ENCODE results near the gene EEPD1.
"Not testable (repeated sequence)": the region's sequence is repeated elsewhere in the genome, so short reads cannot be mapped to it uniquely, and the experiment has no call there.

The EEPD1 gene

DNA sequence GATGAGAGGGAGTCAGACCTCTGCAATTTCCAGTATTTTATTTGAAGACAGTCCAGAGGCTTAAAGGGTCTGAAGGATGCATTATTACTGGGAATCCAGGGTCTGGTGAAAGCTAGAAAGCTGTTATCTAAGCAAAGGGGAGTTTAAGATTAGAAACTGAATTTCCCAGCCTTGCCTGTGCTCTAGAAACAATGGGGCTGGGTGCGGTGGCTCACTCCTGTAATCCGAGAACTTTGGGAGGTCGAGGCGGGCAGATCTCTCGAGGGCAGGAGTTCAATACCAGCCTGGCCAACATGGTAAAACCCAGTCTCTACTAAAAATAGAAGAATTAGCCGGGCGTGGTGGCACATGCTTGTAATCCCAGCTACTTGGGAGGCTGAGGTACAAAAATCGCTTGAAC is 165.1 kb downstream of the EEPD1 start:
- H3K9me3 Mint-ChIP-seq (ENCODE audit: low read depth), result no peaks in the 10 kb centered on the region
- H3K4me1 Mint-ChIP-seq (ENCODE audit: low read depth), result no peaks in the 10 kb centered on the region
- H3K27me3 Mint-ChIP-seq, result no peaks in the 10 kb centered on the region
- no peak overlapping the region for H3K4me3 Mint-ChIP-seq
- no peak overlapping the region for H3K27ac Mint-ChIP-seq
- no peaks in the 10 kb centered on the region for H3K36me3 Mint-ChIP-seq

DNA sequence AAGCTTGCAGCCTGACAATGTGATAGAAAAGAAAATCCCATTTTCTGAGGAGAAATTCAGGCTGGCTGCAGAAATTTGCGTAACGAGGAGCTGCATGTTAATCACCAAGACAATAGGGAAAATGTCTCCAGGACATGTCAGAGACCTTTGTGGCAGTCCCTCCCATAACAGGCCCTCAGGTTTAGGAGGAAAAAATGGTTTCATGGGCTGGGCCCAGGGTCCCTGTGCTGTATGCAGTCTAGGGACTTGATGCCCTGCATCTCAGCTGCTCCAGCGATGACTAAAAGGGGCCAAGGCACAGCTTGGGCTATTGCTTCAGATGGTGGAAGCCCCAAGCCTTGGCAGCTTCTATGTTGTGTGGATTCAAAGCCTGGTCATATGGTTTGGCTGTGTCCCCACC is 168.2 kb downstream of the EEPD1 start:
- not testable (repeated sequence) for H3K4me3 Mint-ChIP-seq; H3K27ac Mint-ChIP-seq; H3K4me1 Mint-ChIP-seq (ENCODE audit: low read depth); H3K36me3 Mint-ChIP-seq; H3K27me3 Mint-ChIP-seq; H3K9me3 Mint-ChIP-seq (ENCODE audit: low read depth)

DNA sequence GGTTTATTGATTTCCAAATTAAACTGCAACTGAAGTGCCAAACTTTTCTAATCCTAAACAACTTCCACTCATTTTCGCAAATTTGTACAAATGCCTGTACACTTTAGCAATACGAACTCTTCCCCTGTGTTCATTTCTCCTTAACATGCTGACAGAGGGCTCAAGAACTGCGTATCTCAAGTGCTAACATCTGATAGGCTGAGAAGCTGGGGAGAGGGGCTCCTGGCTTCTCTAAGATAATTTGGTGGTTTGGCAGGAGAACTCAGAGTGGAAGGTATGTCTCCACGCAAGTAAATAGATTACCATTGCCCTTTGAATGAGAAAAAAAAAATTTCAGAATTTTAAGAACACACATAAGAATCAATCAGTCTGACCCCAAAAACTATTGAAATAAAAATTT is 183.3 kb downstream of the EEPD1 start:
- Mint-ChIP-seq H3K9me3 (ENCODE audit: low read depth) (no peaks in the 10 kb centered on the region), H3K4me3 (no peak overlapping the region), H3K27me3 (no peaks in the 10 kb centered on the region), H3K4me1 (ENCODE audit: low read depth) (no peaks in the 10 kb centered on the region), H3K27ac (no peak overlapping the region), H3K36me3 (peaks cover 13% of the 10 kb centered on the region)

DNA sequence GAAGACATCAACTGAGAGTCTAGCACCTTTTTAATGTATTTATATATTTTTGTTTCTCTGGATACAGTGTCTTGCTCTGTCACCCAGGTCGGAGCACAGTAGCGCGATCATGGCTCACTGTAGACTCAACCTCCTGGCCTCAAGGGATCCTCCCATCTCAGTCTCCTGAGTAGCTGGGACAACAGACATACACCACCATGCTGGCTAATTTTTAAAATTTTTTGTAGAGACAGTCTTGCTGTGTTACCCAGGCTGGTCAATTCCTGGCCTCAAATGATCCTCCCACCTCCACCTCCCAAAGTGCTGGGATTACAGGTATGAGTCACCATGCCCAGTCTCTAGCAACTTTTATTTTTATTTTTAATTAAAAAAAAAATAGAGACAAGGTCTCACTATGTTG is 185.2 kb downstream of the EEPD1 start:
- Mint-ChIP-seq H3K27me3 (no peaks in the 10 kb centered on the region), H3K27ac (no peak overlapping the region), H3K9me3 (ENCODE audit: low read depth) (no peaks in the 10 kb centered on the region), H3K4me3 (no peak overlapping the region), H3K36me3 (peaks cover 8% of the 10 kb centered on the region), H3K4me1 (ENCODE audit: low read depth) (no peaks in the 10 kb centered on the region)

DNA sequence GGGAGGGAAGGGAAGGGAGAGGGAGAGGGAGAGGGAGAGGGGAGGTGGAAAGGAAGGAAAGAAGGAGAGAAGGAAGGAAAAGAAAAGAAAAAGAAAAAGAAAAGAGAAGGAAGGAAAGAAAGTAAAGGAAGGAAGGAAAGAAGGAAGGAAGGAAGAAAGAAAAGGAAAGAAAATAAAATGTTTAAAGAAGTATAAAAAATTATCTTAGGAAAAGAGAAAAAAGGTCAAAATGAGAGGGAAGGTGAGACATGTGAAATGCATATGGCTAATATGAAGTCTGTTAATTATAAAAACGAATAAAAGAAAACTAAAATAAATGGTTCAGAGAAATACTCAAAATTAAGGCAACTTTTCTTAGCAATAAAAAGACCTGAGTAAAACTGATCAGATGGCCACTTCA is 190.5 kb downstream of the EEPD1 start:
- no peak overlapping the region for H3K27ac Mint-ChIP-seq
- H3K9me3 Mint-ChIP-seq (ENCODE audit: low read depth), result no peaks in the 10 kb centered on the region
- H3K36me3 Mint-ChIP-seq, result peaks cover 2% of the 10 kb centered on the region
- no peaks in the 10 kb centered on the region for H3K27me3 Mint-ChIP-seq
- H3K4me1 Mint-ChIP-seq (ENCODE audit: low read depth), result peaks cover 2% of the 10 kb centered on the region
- H3K4me3 Mint-ChIP-seq, result no peak overlapping the region

DNA sequence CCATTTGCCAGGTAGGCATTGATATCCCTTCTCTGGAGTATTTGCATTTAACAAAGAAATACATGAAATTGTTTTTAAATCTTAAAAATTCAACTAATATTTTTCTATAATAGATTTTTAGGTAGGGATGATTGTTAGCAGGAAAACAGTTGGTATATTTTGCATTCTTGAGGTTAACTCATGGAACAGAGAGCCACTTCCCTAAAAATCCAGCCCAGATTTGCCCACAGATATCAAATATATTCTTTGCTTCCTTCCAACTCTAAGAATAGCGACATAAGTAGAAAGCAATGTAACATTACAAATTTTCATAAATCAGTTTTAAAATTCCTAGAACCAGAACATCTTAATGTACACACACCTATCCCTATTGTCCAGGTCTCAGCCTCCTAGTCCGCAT is 191.6 kb downstream of the EEPD1 start:
- Mint-ChIP-seq H3K4me1 (ENCODE audit: low read depth) (peaks cover 2% of the 10 kb centered on the region), H3K9me3 (ENCODE audit: low read depth) (no peaks in the 10 kb centered on the region), H3K27me3 (no peaks in the 10 kb centered on the region), H3K27ac (no peak overlapping the region), H3K36me3 (no peaks in the 10 kb centered on the region), H3K4me3 (no peak overlapping the region)

DNA sequence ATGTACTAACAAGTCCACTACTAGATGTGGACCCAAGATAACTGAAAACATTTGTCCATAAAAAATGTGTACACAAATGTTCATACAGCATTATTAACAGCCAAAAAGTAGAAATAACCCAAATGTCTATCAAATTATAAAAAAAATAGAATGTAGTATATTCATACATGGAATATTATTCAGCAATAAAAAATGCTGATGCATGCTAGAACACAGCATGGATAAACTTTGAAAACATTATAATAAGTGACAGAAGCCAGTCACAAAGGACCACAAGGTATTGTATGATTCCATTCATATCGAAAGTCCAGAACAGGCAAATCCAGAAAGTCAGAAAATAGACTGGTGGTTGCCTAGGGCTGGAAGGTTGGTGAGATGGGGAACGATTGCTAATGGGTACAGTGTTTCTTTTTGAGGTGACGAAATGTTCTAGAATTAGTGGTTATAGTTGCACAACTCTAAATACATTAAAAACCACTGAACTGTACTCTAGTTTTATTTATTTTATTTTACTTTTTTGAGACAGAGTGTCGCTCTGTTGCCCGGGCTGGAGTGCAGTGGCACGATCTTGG is 193.3 kb downstream of the EEPD1 start:
- H3K9me3 Mint-ChIP-seq (ENCODE audit: low read depth), result no peaks in the 10 kb centered on the region
- H3K36me3 Mint-ChIP-seq, result no peaks in the 10 kb centered on the region
- H3K4me3 Mint-ChIP-seq, result no peak overlapping the region
- no peaks in the 10 kb centered on the region for H3K27me3 Mint-ChIP-seq
- peaks cover 2% of the 10 kb centered on the region for H3K4me1 Mint-ChIP-seq (ENCODE audit: low read depth)
- no peak overlapping the region for H3K27ac Mint-ChIP-seq

DNA sequence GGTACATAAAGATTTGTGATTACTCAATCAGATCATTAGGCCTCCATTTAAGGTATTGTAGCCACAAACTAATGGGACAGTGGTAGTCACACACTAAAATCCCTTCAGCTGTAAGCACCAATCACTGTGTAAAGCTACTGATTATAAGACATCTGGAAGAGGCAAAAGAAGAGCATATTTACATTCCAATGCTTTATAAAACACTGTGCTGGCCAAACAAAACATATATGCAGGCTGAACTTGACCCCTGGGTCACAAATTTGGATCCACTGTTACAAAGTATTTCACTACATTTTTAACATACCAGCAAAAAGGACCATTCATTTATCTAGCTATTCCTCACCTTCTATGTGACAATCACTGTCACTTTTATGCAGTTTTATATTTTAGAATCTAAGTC is 195.2 kb downstream of the EEPD1 start:
- no peaks in the 10 kb centered on the region for H3K27me3 Mint-ChIP-seq
- H3K36me3 Mint-ChIP-seq, result no peaks in the 10 kb centered on the region
- no peaks in the 10 kb centered on the region for H3K9me3 Mint-ChIP-seq (ENCODE audit: low read depth)
- no peak overlapping the region for H3K4me3 Mint-ChIP-seq
- peaks cover 2% of the 10 kb centered on the region for H3K4me1 Mint-ChIP-seq (ENCODE audit: low read depth)
- no peak overlapping the region for H3K27ac Mint-ChIP-seq

DNA sequence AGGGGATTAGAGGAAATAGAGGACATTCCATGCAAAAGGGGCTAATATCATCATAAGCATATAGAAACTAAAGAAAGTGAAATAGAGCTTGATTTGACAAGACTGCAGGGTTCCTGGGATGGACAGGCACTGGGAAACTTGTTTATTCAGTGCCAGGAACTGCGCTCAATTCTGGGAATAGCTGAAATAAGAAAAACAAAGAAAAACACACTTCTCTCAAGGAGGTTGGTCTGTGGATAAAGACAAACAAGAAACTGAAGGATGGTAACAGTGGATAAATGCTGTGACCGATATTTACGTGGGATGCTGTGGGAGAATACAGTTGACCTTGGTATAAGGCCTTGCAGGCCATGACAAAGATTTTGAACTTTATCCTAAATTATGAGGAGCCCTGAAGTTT is 195.7 kb downstream of the EEPD1 start:
- H3K4me3 Mint-ChIP-seq, result no peak overlapping the region
- no peaks in the 10 kb centered on the region for H3K9me3 Mint-ChIP-seq (ENCODE audit: low read depth)
- H3K27ac Mint-ChIP-seq, result no peak overlapping the region
- no peaks in the 10 kb centered on the region for H3K27me3 Mint-ChIP-seq
- H3K36me3 Mint-ChIP-seq, result no peaks in the 10 kb centered on the region
- H3K4me1 Mint-ChIP-seq (ENCODE audit: low read depth), result peaks cover 2% of the 10 kb centered on the region

DNA sequence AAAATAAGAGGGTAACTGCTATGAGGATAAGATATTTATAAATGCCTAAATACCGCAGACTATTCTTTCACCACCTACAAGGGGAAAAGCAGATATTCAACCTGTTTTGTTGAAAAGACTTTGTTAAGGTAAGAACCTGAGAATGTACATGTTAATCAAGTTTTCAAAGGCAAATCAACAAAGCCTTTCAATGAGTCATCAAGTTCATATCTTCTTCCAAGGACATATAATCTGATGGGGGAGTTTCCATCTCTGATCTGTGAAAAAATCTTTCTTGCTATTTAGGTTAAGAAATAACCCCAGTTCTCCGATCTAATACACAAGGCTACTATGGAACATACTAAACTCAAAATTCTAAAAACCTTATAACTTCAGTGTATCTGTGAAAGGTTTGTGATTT is 196.6 kb downstream of the EEPD1 start:
- no peak overlapping the region for H3K4me3 Mint-ChIP-seq
- no peak overlapping the region for H3K27ac Mint-ChIP-seq
- H3K36me3 Mint-ChIP-seq, result no peaks in the 10 kb centered on the region
- H3K27me3 Mint-ChIP-seq, result no peaks in the 10 kb centered on the region
- H3K9me3 Mint-ChIP-seq (ENCODE audit: low read depth), result no peaks in the 10 kb centered on the region
- peaks cover 2% of the 10 kb centered on the region for H3K4me1 Mint-ChIP-seq (ENCODE audit: low read depth)

Measured in activated naive CD8-positive, alpha-beta T cell (primary cell).